ENCODE data around the gene SLC6A11. TPM values are rescaled to one million over a fixed set of nuclear protein-coding genes. Genes with fewer than 3 reads are reported as not detected.

SLC6A11 gene
- total and polyA plus RNA-seq, 2 of the 13 experiments (the other 11 are each of a cell fraction or from before 2014, with no cell fraction given): 17.9 to 34.5 TPM

- TF ChIP-seq ZNF503 (CRISPR knock-in tag; IDR thresholded peaks at IDR 0.05) (peak; percentile 37; the same call in 1 of the 2 replicates), KAT8 (CRISPR knock-in tag; IDR thresholded peaks at IDR 0.05) (0 out of 2 replicates have a peak, but pooled peaks have one; percentile 29), ZNF558 (CRISPR knock-in tag; IDR thresholded peaks at IDR 0.05; ENCODE audit: borderline replicate concordance) (no peak), ZSCAN12 (CRISPR knock-in tag; IDR thresholded peaks at IDR 0.05) (no peak), ZFY (CRISPR knock-in tag; IDR thresholded peaks at IDR 0.05) (0 out of 2 replicates have a peak, but pooled peaks have one; percentile 16), NCOA2 (CRISPR knock-in tag; IDR thresholded peaks at IDR 0.05) (0 out of 2 replicates have a peak, but pooled peaks have one; percentile 13), SP2 (CRISPR knock-in tag; IDR thresholded peaks at IDR 0.05) (peak; percentile 47; the same call in 1 of the 2 replicates), ARNTL (CRISPR knock-in tag; IDR thresholded peaks at IDR 0.05) (no peak), SOX6 (IDR thresholded peaks at IDR 0.05) (no peak), SOX6 (CRISPR knock-in tag; IDR thresholded peaks at IDR 0.05) (peak; percentile 25; the same call in 1 of the 2 replicates), FOXC1 (CRISPR knock-in tag; IDR thresholded peaks at IDR 0.05; ENCODE audit: borderline replicate concordance) (peak; percentile 55; the same call in 1 of the 2 replicates), SRSF9 (IDR thresholded peaks at IDR 0.05; ENCODE audit: borderline replicate concordance, insufficient read depth, low read depth, low read length, poor library complexity, severe bottlenecking) (no peak), SOX5 (CRISPR knock-in tag; IDR thresholded peaks at IDR 0.05; ENCODE audit: borderline replicate concordance) (peak; percentile 34; the same call in 1 of the 2 replicates), REPIN1 (CRISPR knock-in tag; IDR thresholded peaks at IDR 0.05; ENCODE audit: borderline replicate concordance, low read depth) (peak; percentile 35; the same call in 1 of the 2 replicates), ZNF674 (CRISPR knock-in tag; IDR thresholded peaks at IDR 0.05; ENCODE audit: low read depth) (no peak), GATAD2A (CRISPR knock-in tag; IDR thresholded peaks at IDR 0.05) (no peak), MAF1 (CRISPR knock-in tag; IDR thresholded peaks at IDR 0.05; ENCODE audit: borderline replicate concordance) (no peak), NCOA5 (CRISPR knock-in tag; IDR thresholded peaks at IDR 0.05) (no peak), ZNF451 (CRISPR knock-in tag; IDR thresholded peaks at IDR 0.05) (0 out of 2 replicates have a peak, but pooled peaks have one; percentile 33), ZNF788 (CRISPR knock-in tag; IDR thresholded peaks at IDR 0.05; ENCODE audit: borderline replicate concordance) (no peak), CHD2 (IDR thresholded peaks at IDR 0.05; ENCODE audit: low read depth, low read length) (no peak)
- TF ChIP-seq, protein P1, sequence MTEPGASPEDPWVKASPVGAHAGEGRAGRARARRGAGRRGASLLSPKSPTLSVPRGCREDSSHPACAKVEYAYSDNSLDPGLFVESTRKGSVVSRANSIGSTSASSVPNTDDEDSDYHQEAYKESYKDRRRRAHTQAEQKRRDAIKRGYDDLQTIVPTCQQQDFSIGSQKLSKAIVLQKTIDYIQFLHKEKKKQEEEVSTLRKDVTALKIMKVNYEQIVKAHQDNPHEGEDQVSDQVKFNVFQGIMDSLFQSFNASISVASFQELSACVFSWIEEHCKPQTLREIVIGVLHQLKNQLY (CRISPR knock-in tag; IDR thresholded peaks at IDR 0.05): no peak
- TF ChIP-seq, protein P2, sequence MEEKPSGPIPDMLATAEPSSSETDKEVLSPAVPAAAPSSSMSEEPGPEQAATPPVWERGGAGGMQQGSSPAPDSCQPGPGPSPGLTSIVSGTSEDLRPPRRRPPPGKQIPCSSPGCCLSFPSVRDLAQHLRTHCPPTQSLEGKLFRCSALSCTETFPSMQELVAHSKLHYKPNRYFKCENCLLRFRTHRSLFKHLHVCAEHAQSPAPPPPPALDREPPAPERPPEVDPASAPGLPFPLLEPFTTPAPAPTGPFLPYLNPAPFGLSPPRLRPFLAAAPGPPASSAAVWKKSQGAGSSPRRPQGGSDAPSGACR (CRISPR knock-in tag; IDR thresholded peaks at IDR 0.05): 0 out of 2 replicates have a peak, but pooled peaks have one; percentile 41
- TF ChIP-seq, protein P3, sequence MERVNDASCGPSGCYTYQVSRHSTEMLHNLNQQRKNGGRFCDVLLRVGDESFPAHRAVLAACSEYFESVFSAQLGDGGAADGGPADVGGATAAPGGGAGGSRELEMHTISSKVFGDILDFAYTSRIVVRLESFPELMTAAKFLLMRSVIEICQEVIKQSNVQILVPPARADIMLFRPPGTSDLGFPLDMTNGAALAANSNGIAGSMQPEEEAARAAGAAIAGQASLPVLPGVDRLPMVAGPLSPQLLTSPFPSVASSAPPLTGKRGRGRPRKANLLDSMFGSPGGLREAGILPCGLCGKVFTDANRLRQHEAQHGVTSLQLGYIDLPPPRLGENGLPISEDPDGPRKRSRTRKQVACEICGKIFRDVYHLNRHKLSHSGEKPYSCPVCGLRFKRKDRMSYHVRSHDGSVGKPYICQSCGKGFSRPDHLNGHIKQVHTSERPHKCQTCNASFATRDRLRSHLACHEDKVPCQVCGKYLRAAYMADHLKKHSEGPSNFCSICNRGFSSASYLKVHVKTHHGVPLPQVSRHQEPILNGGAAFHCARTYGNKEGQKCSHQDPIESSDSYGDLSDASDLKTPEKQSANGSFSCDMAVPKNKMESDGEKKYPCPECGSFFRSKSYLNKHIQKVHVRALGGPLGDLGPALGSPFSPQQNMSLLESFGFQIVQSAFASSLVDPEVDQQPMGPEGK (CRISPR knock-in tag; IDR thresholded peaks at IDR 0.05): 0 out of 2 replicates have a peak, but pooled peaks have one; percentile 10
Measured at GRCh38 chr3:10772271-10773161, 43.5 kb upstream of the SLC6A11 start (continued).

Data from HepG2 (cell line).